H4 (cell line): ENCODE data around the gene ZFYVE9. TPM values are rescaled to one million over a fixed set of nuclear protein-coding genes. Genes with fewer than 3 reads are reported as not detected.
"Not testable (repeated sequence)": the region's sequence is repeated elsewhere in the genome, so short reads cannot be mapped to it uniquely, and the experiment has no call there.

Experiments
- DNase-seq: peaks from one replicate; pipeline ENCODE4 v3.0.0-alpha.2; 2015; ENCODE audit warnings: low spot score
- total RNA-seq: library from RNA; depleted of rRNA; stranded (reverse); fragments of >200 nt; shearing (Covaris generic); gene quantifications from 2 replicates; pipeline ENCODE4 v1.2.3, GENCODE V29; 2014

Gene ZFYVE9
- total RNA-seq, 1 experiment from 2014 or later = 15.0 TPM

- no peak for DNase-seq
These were observed 3.2 kb downstream of the ZFYVE9 start for GRCh38 chr1:52145137-52145536.

- not testable (repeated sequence) for DNase-seq
These were observed 8.6 kb downstream of the ZFYVE9 start for GRCh38 chr1:52150445-52150844.

GRCh38 chr1:52150946-52151345, 9.1 kb downstream of the ZFYVE9 start:
- no peak for DNase-seq

- DNase-seq = no peak
These were observed 10.7 kb downstream of the ZFYVE9 start for GRCh38 chr1:52152572-52152971.

- no peak for DNase-seq
These were observed 11.1 kb downstream of the ZFYVE9 start for GRCh38 chr1:52153010-52153409.

DNA sequence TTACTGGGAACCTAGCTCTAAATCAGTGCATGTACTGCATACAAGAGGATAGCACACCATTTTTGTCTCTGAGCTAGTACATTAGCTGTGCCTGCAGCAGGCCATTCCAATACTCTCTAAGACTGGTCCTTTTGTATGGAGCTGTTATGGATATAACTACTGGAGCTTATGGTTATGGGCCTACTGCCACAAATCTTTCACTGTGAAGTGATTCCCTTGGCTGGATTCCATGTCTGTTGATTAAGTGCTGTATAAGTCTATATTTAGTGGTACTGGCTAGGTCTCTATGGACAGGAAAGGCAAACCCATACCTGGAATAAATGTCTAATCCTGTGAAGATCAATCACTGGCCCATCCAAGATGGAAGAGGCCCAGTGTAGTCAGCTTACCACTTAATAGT, 12.0 kb downstream of the ZFYVE9 start:
- DNase-seq = no peak

- DNase-seq = no peak
These were observed 14.6 kb downstream of the ZFYVE9 start for GRCh38 chr1:52156460-52156859.

- no peak for DNase-seq
These were observed 15.7 kb downstream of the ZFYVE9 start for GRCh38 chr1:52157582-52157981.

GRCh38 chr1:52158218-52158617, 16.3 kb downstream of the ZFYVE9 start:
- DNase-seq = no peak

- no peak for DNase-seq
These were observed 17.3 kb downstream of the ZFYVE9 start for GRCh38 chr1:52159033-52159789.

GRCh38 chr1:52162947-52163346, 21.1 kb downstream of the ZFYVE9 start:
- DNase-seq = no peak

DNA sequence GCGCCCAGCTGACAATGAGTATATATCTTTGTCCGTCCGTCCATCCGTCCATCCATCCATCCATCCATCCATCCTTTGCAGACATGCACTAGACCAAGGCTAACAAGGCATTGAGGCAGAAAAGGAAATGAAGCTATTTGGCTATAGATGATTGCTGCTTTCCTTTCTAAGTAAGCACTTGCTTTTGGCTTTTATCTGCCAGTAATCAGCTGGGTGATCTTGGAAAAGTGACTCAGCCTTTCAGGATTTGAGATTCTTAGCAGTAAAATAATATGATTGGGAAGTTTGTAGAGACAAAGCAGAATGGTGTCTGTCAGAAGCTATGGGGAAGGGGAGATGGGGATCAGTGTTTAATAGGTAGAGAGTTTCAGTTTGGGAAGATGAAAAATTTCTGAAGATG, 22.7 kb downstream of the ZFYVE9 start:
- DNase-seq = no peak

GRCh38 chr1:52166996-52167753, 25.3 kb downstream of the ZFYVE9 start:
- DNase-seq = no peak

DNA sequence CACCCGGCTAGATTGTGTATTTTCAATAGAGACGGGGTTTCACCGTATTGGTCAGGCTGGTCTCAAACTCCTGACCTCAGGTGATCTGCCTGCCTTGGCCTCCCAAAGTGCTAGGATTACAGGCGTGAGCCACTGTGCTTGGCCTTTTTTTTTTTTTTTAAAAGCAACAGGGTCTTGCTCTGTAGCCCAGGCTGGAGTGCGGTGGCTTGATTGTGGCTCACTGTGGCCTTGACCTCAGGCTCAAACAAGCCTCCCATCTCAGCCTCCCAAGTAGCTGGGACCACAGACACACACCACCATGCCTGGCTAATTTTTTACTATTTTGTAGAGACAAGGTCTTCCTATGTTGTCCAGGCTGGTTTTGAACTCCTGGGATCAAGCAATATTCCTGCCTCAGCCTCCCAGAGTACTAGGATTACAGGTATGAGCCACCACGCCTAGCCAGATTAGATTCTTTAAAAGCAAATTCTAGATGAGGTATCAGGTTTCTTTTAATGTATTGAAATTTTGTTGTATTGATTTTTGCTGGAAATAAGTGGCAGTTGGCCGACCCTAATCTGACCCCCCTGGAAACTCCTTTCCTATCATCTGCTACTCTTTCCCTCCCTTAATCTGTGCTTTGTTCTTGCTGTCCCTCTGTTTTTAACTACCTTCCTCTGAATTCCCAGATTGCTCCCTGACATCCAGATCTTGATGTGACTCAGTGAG, 26.6 kb downstream of the ZFYVE9 start:
- DNase-seq = no peak

GRCh38 chr1:52171149-52171548, 29.3 kb downstream of the ZFYVE9 start:
- DNase-seq = not testable (repeated sequence)

GRCh38 chr1:52179073-52179472, 37.2 kb downstream of the ZFYVE9 start:
- DNase-seq = no peak

DNA sequence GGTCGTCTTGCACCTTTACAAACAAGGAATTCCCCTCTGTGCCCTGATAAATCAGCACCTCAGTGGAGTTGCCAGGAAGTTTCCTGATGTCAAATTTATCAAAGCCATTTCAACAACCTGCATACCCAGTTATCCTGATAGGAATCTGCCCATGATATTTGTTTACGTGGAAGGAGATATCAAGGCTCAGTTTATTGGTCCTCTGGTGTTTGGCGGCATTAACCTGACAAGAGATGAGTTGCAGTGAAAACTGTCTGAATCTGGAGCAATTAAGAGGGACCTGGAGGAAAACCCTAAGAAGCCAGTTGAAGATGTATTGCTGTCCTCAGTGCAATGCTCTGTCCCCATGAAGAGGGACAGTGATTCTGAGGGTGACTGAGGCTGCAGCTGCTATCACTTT, 38.3 kb downstream of the ZFYVE9 start:
- DNase-seq = no peak

DNA sequence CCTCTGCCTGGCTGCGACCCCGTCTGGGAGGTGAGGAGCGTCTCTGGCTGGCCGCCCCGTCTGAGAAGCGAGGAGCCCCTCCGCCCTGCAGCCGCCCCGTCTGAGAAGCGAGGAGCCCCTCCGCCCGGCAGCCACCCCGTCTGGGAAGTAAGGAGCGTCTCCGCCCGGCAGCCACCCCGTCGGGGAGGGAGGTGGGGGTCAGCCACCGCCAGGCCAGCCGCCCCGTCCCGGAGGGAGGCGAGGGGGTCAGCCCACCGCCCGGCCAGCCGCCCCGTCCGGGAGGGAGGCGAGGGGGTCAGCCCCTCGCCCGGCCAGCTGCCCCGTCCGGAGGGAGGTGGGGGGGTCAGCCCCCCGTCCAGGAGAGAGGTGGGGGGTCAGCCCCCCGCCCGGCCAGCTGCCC, 39.9 kb downstream of the ZFYVE9 start:
- DNase-seq = not testable (repeated sequence)

DNA sequence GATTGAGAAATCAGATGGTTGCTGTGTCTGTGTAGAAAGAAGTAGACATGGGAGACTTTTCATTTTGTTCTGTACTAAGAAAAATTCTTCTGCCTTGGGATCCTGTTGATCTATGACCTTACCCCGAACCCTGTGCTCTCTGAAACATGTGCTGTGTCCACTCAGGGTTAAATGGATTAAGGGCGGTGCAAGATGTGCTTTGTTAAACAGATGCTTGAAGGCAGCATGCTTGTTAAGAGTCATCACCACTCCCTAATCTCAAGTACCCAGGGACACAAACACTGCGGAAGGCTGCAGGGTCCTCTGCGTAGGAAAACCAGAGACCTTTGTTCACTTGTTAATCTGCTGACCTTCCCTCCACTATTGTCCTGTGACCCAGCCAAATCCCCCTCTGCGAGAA, 40.4 kb downstream of the ZFYVE9 start:
- DNase-seq = not testable (repeated sequence)

- DNase-seq = no peak
These were observed 41.0 kb downstream of the ZFYVE9 start for GRCh38 chr1:52182874-52183400.

DNA sequence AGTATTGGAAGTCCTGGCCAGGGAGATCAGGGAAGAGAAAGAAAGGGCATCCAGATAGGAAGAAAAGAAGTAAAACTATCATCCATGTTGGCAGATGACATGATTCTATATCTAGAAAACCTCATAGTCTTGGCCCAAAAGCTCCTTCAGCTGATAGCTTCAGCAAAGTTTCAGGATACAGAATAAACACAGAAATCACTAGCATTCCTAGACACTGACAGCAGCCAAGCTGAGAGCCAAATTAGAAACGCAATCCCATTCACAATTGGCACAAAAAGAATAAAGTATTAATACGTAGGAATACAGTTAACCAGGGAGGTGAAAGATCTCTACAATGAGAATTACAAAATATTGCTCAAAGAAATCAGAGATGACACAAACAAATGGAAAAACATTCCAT, 44.6 kb downstream of the ZFYVE9 start:
- DNase-seq = no peak

DNA sequence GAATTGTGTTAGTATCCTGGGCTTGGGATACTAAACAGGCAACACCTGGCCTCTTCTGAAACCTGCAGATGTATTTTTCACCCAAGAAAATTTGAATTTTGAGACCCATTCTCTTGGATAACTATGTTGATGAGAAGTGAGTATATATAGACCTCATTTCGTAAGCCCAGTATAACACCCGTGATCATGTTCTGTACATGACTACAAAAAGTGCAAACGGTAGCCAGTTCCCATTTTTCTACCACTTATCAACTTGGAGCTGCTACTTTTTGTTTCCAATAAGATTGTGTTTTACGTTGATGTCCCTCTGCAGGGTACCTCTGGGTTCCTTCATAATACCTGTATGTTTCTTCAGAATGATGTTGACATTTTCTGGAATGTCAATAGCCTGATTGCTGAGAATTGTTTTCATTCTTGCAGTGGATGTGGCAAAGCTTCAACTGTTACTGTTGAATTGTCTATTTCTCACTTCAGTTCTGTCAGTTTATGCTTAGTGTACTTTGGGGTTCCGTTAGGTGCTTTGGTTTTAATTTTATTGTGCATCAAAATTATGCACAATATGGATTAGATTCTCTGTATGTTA, 48.1 kb downstream of the ZFYVE9 start:
- no peak for DNase-seq
